Calu3 (cell line): Measurements from ENCODE around the gene TRIM36. TPM values are rescaled to one million over a fixed set of nuclear protein-coding genes. Genes with fewer than 3 reads are reported as not detected.

Source experiments
- BruUV-seq: library from RNA; stranded (reverse); fragments of 400-500 nt; replicated peaks from 2 replicates; lab custom pipeline; 2021; lab: Mats Ljungman, UMichigan
- CTCF ChIA-PET: fragments of 300-600 bp; sonication (Branson Sonifier 250); formaldehyde crosslinking; loops from one replicate; lab custom pipeline; 2022; ENCODE audit warnings: antibody characterized with exemption; lab: Charles Lee
- DNase-seq: peaks from one replicate; pipeline ENCODE4 v3.0.0; 2022
- H3K27ac Mint-ChIP-seq: one replicate; pipeline ENCODE4 v1.8.0; 2022; ENCODE audit warnings: mixed read lengths; ENCODE audit not compliant: unreplicated experiment
- H3K27me3 Mint-ChIP-seq: one replicate; pipeline ENCODE4 v1.8.0; 2022; ENCODE audit warnings: mixed read lengths; ENCODE audit not compliant: unreplicated experiment
- H3K36me3 Mint-ChIP-seq: one replicate; pipeline ENCODE4 v1.8.0; 2022; ENCODE audit warnings: mild to moderate bottlenecking, moderate library complexity, mixed read lengths; ENCODE audit not compliant: insufficient read depth, unreplicated experiment
- H3K4me1 Mint-ChIP-seq: one replicate; pipeline ENCODE4 v1.8.0; 2022; ENCODE audit warnings: mild to moderate bottlenecking, low read depth, mixed read lengths; ENCODE audit not compliant: unreplicated experiment
- H3K4me3 Mint-ChIP-seq: one replicate; pipeline ENCODE4 v1.8.0; 2022; ENCODE audit warnings: mild to moderate bottlenecking, low read depth, moderate library complexity, mixed read lengths; ENCODE audit not compliant: unreplicated experiment
- H3K9me3 Mint-ChIP-seq: one replicate; pipeline ENCODE4 v1.8.0; 2022; ENCODE audit warnings: low read depth, mixed read lengths; ENCODE audit not compliant: unreplicated experiment
- CTCF ChIP-seq: fragments of 200-600 bp; IDR thresholded peaks from one replicate; pipeline ENCODE4 v1.8.0; 2022; ENCODE audit warnings: antibody characterized with exemption; ENCODE audit not compliant: unreplicated experiment
- intact Hi-C: fragments of 100-400 bp; cut with micrococcal nuclease; formaldehyde crosslinking; loops from one replicate; pipeline ENCODE4 v1.10.0; 2022; ENCODE audit not compliant: unreplicated experiment
- total RNA-seq: library from RNA; stranded (reverse); gene quantifications from 2 replicates; pipeline ENCODE4 v1.2.3, GENCODE V29; 2022

TRIM36 gene
- total RNA-seq, 1 experiment from 2014 or later = 4.4 TPM

- no peak overlapping the region for H3K27ac Mint-ChIP-seq
- BruUV-seq = no TSS peak
- intact Hi-C loops = no loop called here
- H3K36me3 Mint-ChIP-seq = peaks cover 15% of the 10 kb centered on the region
- no peak for TF ChIP-seq CTCF
- no peaks in the 10 kb centered on the region for H3K9me3 Mint-ChIP-seq
- DNase-seq = no peak
- H3K4me1 Mint-ChIP-seq = no peaks in the 10 kb centered on the region
- H3K4me3 Mint-ChIP-seq = peak overlapping the region; percentile 86
- peaks cover 53% of the 10 kb centered on the region for H3K27me3 Mint-ChIP-seq
- CTCF ChIA-PET = no interaction called here
Measured at GRCh38 chr5:115179030-115179393, 9.3 kb upstream of the TRIM36 start.

- H3K4me1 Mint-ChIP-seq = no peaks in the 10 kb centered on the region
Measured at GRCh38 chr5:115170929-115171510, 1.3 kb upstream of the TRIM36 start.

GRCh38 chr5:115170134-115170928 is 623 bp upstream of the TRIM36 start:
- H3K4me3 Mint-ChIP-seq = peak overlapping the region; percentile 94
- no TSS peak for BruUV-seq
- peaks cover 26% of the 10 kb centered on the region for H3K36me3 Mint-ChIP-seq
- DNase-seq = no peak
- no peak overlapping the region for H3K27ac Mint-ChIP-seq
- TF ChIP-seq CTCF = no peak
- CTCF ChIA-PET = interaction anchor here (0.7 kb wide), 2 partner anchors 126 to 1046 kb away, joined by 3 to 6 read pairs; partner anchors contain the start of gene CCDC112
- no peaks in the 10 kb centered on the region for H3K4me1 Mint-ChIP-seq
- H3K9me3 Mint-ChIP-seq = peaks cover 11% of the 10 kb centered on the region
- peaks cover 10% of the 10 kb centered on the region for H3K27me3 Mint-ChIP-seq
- intact Hi-C loops = loop anchor here (2.0 kb wide), 1 partner anchor 72 kb away; no protein-coding TSS in a partner anchor

More at GRCh38 chr5:115170929-115171510, 1.3 kb upstream of the TRIM36 start:
- no peak for DNase-seq
- no peak for TF ChIP-seq CTCF
- H3K4me3 Mint-ChIP-seq = peak overlapping the region; percentile 94
- CTCF ChIA-PET = no interaction called here
- BruUV-seq = no TSS peak
- no peak overlapping the region for H3K27ac Mint-ChIP-seq
- intact Hi-C loops = loop anchor here (2.0 kb wide), 1 partner anchor 72 kb away; no protein-coding TSS in a partner anchor
- peaks cover 11% of the 10 kb centered on the region for H3K9me3 Mint-ChIP-seq
- peaks cover 26% of the 10 kb centered on the region for H3K36me3 Mint-ChIP-seq
- peaks cover 10% of the 10 kb centered on the region for H3K27me3 Mint-ChIP-seq

- peak overlapping the region; percentile 94 for H3K4me3 Mint-ChIP-seq
- H3K36me3 Mint-ChIP-seq = peaks cover 26% of the 10 kb centered on the region
- BruUV-seq = no TSS peak
- no peak for TF ChIP-seq CTCF
- intact Hi-C loops = no loop called here
- peak overlapping the region; percentile 73 for H3K27ac Mint-ChIP-seq
- peaks cover 13% of the 10 kb centered on the region for H3K9me3 Mint-ChIP-seq
- peak; percentile 30 for DNase-seq
- CTCF ChIA-PET = interaction anchor here (0.6 kb wide), 2 partner anchors 365 to 761 kb away, joined by 3 read pairs; no protein-coding TSS in a partner anchor
- no peaks in the 10 kb centered on the region for H3K4me1 Mint-ChIP-seq
- peaks cover 10% of the 10 kb centered on the region for H3K27me3 Mint-ChIP-seq
Measured at GRCh38 chr5:115168829-115169486, 750 bp downstream of the TRIM36 start.
